ENCODE measurements around the gene LUM. TPM values are rescaled to one million over a fixed set of nuclear protein-coding genes. Genes with fewer than 3 reads are reported as not detected.

LUM gene
- total RNA-seq, 1 donor from 2014 or later = not detected

- Mint-ChIP-seq H3K9me3 (ENCODE audit: low read depth) (no peaks in the 10 kb centered on the region), H3K27ac (no peak overlapping the region)
These were observed 5.5 kb downstream of the LUM start for GRCh38 chr12:91105807-91106206.

GRCh38 chr12:91104812-91105466 lies 6.4 kb downstream of the LUM start:
- H3K4me1 Mint-ChIP-seq (ENCODE audit: low read depth) = no peaks in the 10 kb centered on the region
- no peak overlapping the region for H3K4me3 Mint-ChIP-seq (ENCODE audit: low read depth)
- H3K9me3 Mint-ChIP-seq (ENCODE audit: low read depth) = no peaks in the 10 kb centered on the region

More at GRCh38 chr12:91105807-91106206, 5.5 kb downstream of the LUM start:
- Mint-ChIP-seq H3K4me1 (ENCODE audit: low read depth) (no peaks in the 10 kb centered on the region), H3K36me3 (ENCODE audit: insufficient read depth) (no peaks in the 10 kb centered on the region), H3K4me3 (ENCODE audit: low read depth) (no peak overlapping the region), H3K27me3 (no peaks in the 10 kb centered on the region)
- no peak for DNase-seq (ENCODE audit: low spot score, unreplicated experiment)
- no peak for TF ChIP-seq CTCF (IDR thresholded peaks at IDR 0.05; ENCODE audit: unreplicated experiment)

GRCh38 chr12:91103624-91104023 lies 7.7 kb downstream of the LUM start:
- Mint-ChIP-seq H3K9me3 (ENCODE audit: low read depth) (no peaks in the 10 kb centered on the region), H3K4me1 (ENCODE audit: low read depth) (peaks cover 2% of the 10 kb centered on the region), H3K27me3 (no peaks in the 10 kb centered on the region), H3K4me3 (ENCODE audit: low read depth) (no peak overlapping the region), H3K36me3 (ENCODE audit: insufficient read depth) (no peaks in the 10 kb centered on the region), H3K27ac (no peak overlapping the region)
- no peak for DNase-seq (ENCODE audit: low spot score, unreplicated experiment)
- no peak for TF ChIP-seq CTCF (IDR thresholded peaks at IDR 0.05; ENCODE audit: unreplicated experiment)

More at GRCh38 chr12:91104812-91105466, 6.4 kb downstream of the LUM start:
- Mint-ChIP-seq H3K27me3 (no peaks in the 10 kb centered on the region), H3K36me3 (ENCODE audit: insufficient read depth) (no peaks in the 10 kb centered on the region), H3K27ac (no peak overlapping the region)
- no peak for DNase-seq (ENCODE audit: low spot score, unreplicated experiment)
- TF ChIP-seq CTCF (IDR thresholded peaks at IDR 0.05; ENCODE audit: unreplicated experiment) = no peak

- Mint-ChIP-seq H3K9me3 (ENCODE audit: low read depth) (no peaks in the 10 kb centered on the region), H3K4me1 (ENCODE audit: low read depth) (peaks cover 2% of the 10 kb centered on the region), H3K27ac (no peak overlapping the region), H3K27me3 (no peaks in the 10 kb centered on the region), H3K36me3 (ENCODE audit: insufficient read depth) (no peaks in the 10 kb centered on the region), H3K4me3 (ENCODE audit: low read depth) (no peak overlapping the region)
- DNase-seq (ENCODE audit: low spot score, unreplicated experiment) = no peak
- TF ChIP-seq CTCF (IDR thresholded peaks at IDR 0.05; ENCODE audit: unreplicated experiment) = no peak
These were observed 8.2 kb downstream of the LUM start for GRCh38 chr12:91103101-91103500.

- Mint-ChIP-seq H3K4me3 (ENCODE audit: low read depth) (no peak overlapping the region), H3K27me3 (no peaks in the 10 kb centered on the region), H3K4me1 (ENCODE audit: low read depth) (peaks cover 2% of the 10 kb centered on the region), H3K9me3 (ENCODE audit: low read depth) (no peaks in the 10 kb centered on the region), H3K27ac (no peak overlapping the region), H3K36me3 (ENCODE audit: insufficient read depth) (no peaks in the 10 kb centered on the region)
- no peak for TF ChIP-seq CTCF (IDR thresholded peaks at IDR 0.05; ENCODE audit: unreplicated experiment)
- no peak for DNase-seq (ENCODE audit: low spot score, unreplicated experiment)
These were observed 10.4 kb downstream of the LUM start for GRCh38 chr12:91100906-91101305.

All from progenitor cell of endocrine pancreas (in vitro differentiated cells).